HepG2 (cell line): Measurements from ENCODE around the gene NME2. TPM values are rescaled to one million over a fixed set of nuclear protein-coding genes. Genes with fewer than 3 reads are reported as not detected.

Experiments used
- ATAC-seq: fragments of 200-7000 bp; cut with Tn5 transposase; 3 replicates; pipeline ENCODE4 v1.9.1; 2020; ENCODE audit warnings: mild to moderate bottlenecking, moderate library complexity
- BruUV-seq: library from RNA; stranded (reverse); fragments of 400-500 nt; replicated peaks from 2 replicates; lab custom pipeline; 2021; lab: Mats Ljungman, UMichigan
- CTCF ChIA-PET: fragments of 300-600 bp; formaldehyde crosslinking; extraction: SDS; loops from one replicate; lab custom pipeline; 2021; ENCODE audit warnings: low total read pairs, inconsistent platforms, low intra/inter-chr PET ratio; lab: Yijun Ruan, JAX
- POLR2A ChIA-PET: fragments of 350-600 bp; sonication (Branson Sonifier 250); formaldehyde crosslinking; loops from one replicate; lab custom pipeline; 2020; ENCODE audit warnings: antibody characterized with exemption, inconsistent platforms; lab: Yijun Ruan, JAX
- DNase-seq: peaks from one replicate; pipeline ENCODE4 v3.0.0-alpha.2; 2015; ENCODE audit warnings: low spot score
- FAIRE-seq: peaks from 3 replicates; lab custom pipeline; 2011; peaks lifted over from hg19 to GRCh38; lab: Jason Lieb, UNC
- H2AFZ ChIP-seq: one replicate; pipeline ENCODE4 v1.6.1; 2011; ENCODE audit warnings: low read length, inconsistent platforms
- H3K27ac ChIP-seq: fragments of 300-600 bp; 3 replicates; pipeline ENCODE4 v1.8.0; 2011; ENCODE audit warnings: mixed run types, mild to moderate bottlenecking, mixed read lengths, low read length, inconsistent platforms; ENCODE audit not compliant: insufficient read depth; ENCODE audit errors: extremely low read length
- H3K27me3 ChIP-seq, 2 experiments: fragments of 200-600 bp in 1 of 2; 2 replicates in 1 of 2; 3 replicates in 1 of 2; pipeline versions ENCODE4 v1.6.0 to v1.8.0; 2011; ENCODE audit warnings: low read length in 2 of 2, mild to moderate bottlenecking in 2 of 2, moderate library complexity in 2 of 2, inconsistent platforms in 1 of 2; ENCODE audit not compliant: insufficient read depth in 2 of 2, control insufficient read depth in 1 of 2
- H3K36me3 ChIP-seq, 2 experiments: fragments of 200-600 bp in 1 of 2; replicated peaks in 1 of 2; 2 replicates in 1 of 2; 3 replicates in 1 of 2; pipeline versions ENCODE4 v1.5.1 to v1.8.0; 2011; ENCODE audit warnings: low read length in 2 of 2, inconsistent platforms in 1 of 2; ENCODE audit not compliant: insufficient read depth in 2 of 2, control insufficient read depth in 1 of 2
- H3K4me1 ChIP-seq: 2 replicates; pipeline ENCODE4 v1.5.1; 2012; ENCODE audit warnings: low read length, inconsistent platforms; ENCODE audit not compliant: insufficient read depth
- H3K4me2 ChIP-seq: 2 replicates; pipeline ENCODE4 v1.6.0; 2011; ENCODE audit warnings: low read depth, low read length, inconsistent platforms
- H3K4me3 ChIP-seq, 3 experiments: fragments of 200-600 bp in 1 of 3; sonication (generic), shearing (Covaris generic) in 1 of 3; replicated peaks in 1 of 3; 2 replicates each; pipeline ENCODE4 v1.5.1; 2011 to 2016; ENCODE audit warnings: low read length in 3 of 3, inconsistent platforms in 2 of 3, low read depth in 2 of 3, mild to moderate bottlenecking in 2 of 3, control low read depth in 1 of 3, mixed read lengths in 1 of 3; ENCODE audit not compliant: insufficient read depth in 1 of 3
- H3K79me2 ChIP-seq: one replicate; pipeline ENCODE4 v1.6.1; 2011; ENCODE audit warnings: low read length, inconsistent platforms; ENCODE audit not compliant: insufficient read depth
- H3K9ac ChIP-seq: 2 replicates; pipeline ENCODE4 v1.6.0; 2011; ENCODE audit warnings: mild to moderate bottlenecking, low read depth, low read length, inconsistent platforms; ENCODE audit not compliant: insufficient read depth
- H3K9me3 ChIP-seq: 2 replicates; pipeline ENCODE4 v1.5.1; 2012; ENCODE audit warnings: mild to moderate bottlenecking, low read length
- H4K20me1 ChIP-seq: 2 replicates; pipeline ENCODE4 v1.6.0; 2011; ENCODE audit warnings: inconsistent platforms, mild to moderate bottlenecking, low read length, moderate library complexity; ENCODE audit not compliant: insufficient read depth
- CHD2 ChIP-seq: IDR thresholded peaks from 2 replicates; pipeline ENCODE4 v1.6.1; 2011; ENCODE audit warnings: low read depth, low read length, improper control_type of control experiment
- FOSL2 ChIP-seq: sonication (generic); formaldehyde crosslinking; IDR thresholded peaks from 2 replicates; pipeline ENCODE4 v1.4.0; 2020; ENCODE audit warnings: missing genetic modification reagents
- FOXM1 ChIP-seq: sonication (generic); formaldehyde crosslinking; IDR thresholded peaks from 2 replicates; pipeline ENCODE4 v1.5.0; 2020; ENCODE audit warnings: missing genetic modification reagents
- GTF2F1 ChIP-seq: fragments of 150-350 bp; IDR thresholded peaks from 2 replicates; pipeline ENCODE4 v1.6.1; 2014; ENCODE audit warnings: low read length
- MZF1 ChIP-seq: sonication (generic); formaldehyde crosslinking; IDR thresholded peaks from 2 replicates; pipeline ENCODE4 v1.8.1; 2023; ENCODE audit warnings: mild to moderate bottlenecking, missing genetic modification reagents, borderline replicate concordance
- ONECUT2 ChIP-seq: sonication (generic); formaldehyde crosslinking; IDR thresholded peaks from 2 replicates; pipeline ENCODE4 v1.4.0; 2020; ENCODE audit warnings: missing genetic modification reagents
- SRY ChIP-seq: sonication (generic); formaldehyde crosslinking; IDR thresholded peaks from 2 replicates; pipeline ENCODE4 v1.8.0; 2022; ENCODE audit warnings: mild to moderate bottlenecking, missing genetic modification reagents
- YY1 ChIP-seq: IDR thresholded peaks from 2 replicates; pipeline ENCODE4 v1.6.1; 2011; ENCODE audit warnings: low read length, low read depth, moderate library complexity, mild to moderate bottlenecking; ENCODE audit not compliant: insufficient read depth, insufficient replicate concordance
- ZBTB20 ChIP-seq: sonication (generic); formaldehyde crosslinking; IDR thresholded peaks from 2 replicates; pipeline ENCODE4 v1.8.1; 2023; ENCODE audit warnings: missing genetic modification reagents, low read depth, mild to moderate bottlenecking, borderline replicate concordance
- ZBTB34 ChIP-seq: sonication (generic); formaldehyde crosslinking; IDR thresholded peaks from 2 replicates; pipeline ENCODE4 v1.8.0; 2022; ENCODE audit warnings: mild to moderate bottlenecking, missing genetic modification reagents
- ZNF430 ChIP-seq: sonication (generic); formaldehyde crosslinking; IDR thresholded peaks from 2 replicates; pipeline ENCODE4 v1.9.0; 2021; ENCODE audit warnings: mild to moderate bottlenecking, missing genetic modification reagents
- ZNF639 ChIP-seq: conservative IDR thresholded peaks from 2 replicates; pipeline ENCODE4 v1.6.1; 2018; ENCODE audit warnings: missing genetic modification reagents
- ZNF740 ChIP-seq: sonication (generic); formaldehyde crosslinking; IDR thresholded peaks from 2 replicates; pipeline ENCODE4 v1.4.0; 2020; ENCODE audit warnings: missing genetic modification reagents
- WGBS: methylation state at CpG from one replicate; pipeline ENCODE4 v1.1.6; 2017; ENCODE audit warnings: low lambda C conversion rate; 5-methylcytosine and 5-hydroxymethylcytosine counted together
- in situ Hi-C: cut with HindIII; loops from 2 replicates; pipeline ENCODE4 v1.10.0; 2017; ENCODE audit warnings: low pct_unique_long_range_greater_than_20kb; ENCODE audit not compliant: extremely low pct_ligation_motif_present
- intact Hi-C: fragments of 100-400 bp; cut with micrococcal nuclease; formaldehyde crosslinking; loops from one replicate; pipeline ENCODE4 v1.10.0; 2022; ENCODE audit not compliant: unreplicated experiment
- polyA plus RNA-seq, 8 experiments: library from polyadenylated mRNA; depleted of rRNA in 3 of 8; stranded (reverse) in 7 of 8; unstranded in 1 of 8; fragments of >200 nt; fragmentation: Illumina TruSeq in 4 of 8; extraction: Trizol in 4 of 8; gene quantifications; 2 replicates each; pipeline versions ENCODE4 v1.2.1 to v1.2.3, GENCODE V29; 2011 to 2016; ENCODE audit warnings: low read depth in 4 of 8, missing spikeins in 1 of 8, mixed read lengths in 1 of 8; ENCODE audit not compliant: insufficient read depth in 1 of 8
- total RNA-seq, 5 experiments: library from RNA; depleted of rRNA; stranded (reverse); fragments of >200 nt; fragmentation: Illumina TruSeq; extraction: Trizol; gene quantifications; 2 replicates each; pipeline ENCODE4 v1.2.3, GENCODE V29; 2016; ENCODE audit warnings: low read depth in 1 of 5

NME2 gene
- total and polyA plus RNA-seq, 2 of the 13 experiments (the other 11 are each of a cell fraction or from before 2014, with no cell fraction given) = 790 to 1,213 TPM

- TF ChIP-seq ZBTB34 (CRISPR knock-in tag) = no peak
- TF ChIP-seq FOSL2 (CRISPR knock-in tag) = peak; percentile 96
- TF ChIP-seq ZNF740 (CRISPR knock-in tag) = peak; percentile 92
- TF ChIP-seq YY1 = peak; percentile 88
- 0 out of 2 replicates have a peak, but pooled peaks have one; percentile 65 for TF ChIP-seq MZF1
Measured at GRCh38 chr17:51153210-51154072, 12.8 kb upstream of the NME2 start, which contains the start of gene NME1 (continued).

- H3K9me3 ChIP-seq = no peaks in the 10 kb centered on the region
- peaks cover 46% of the 10 kb centered on the region for H3K4me1 ChIP-seq
- peak overlapping the region; percentile 88 for H3K9ac ChIP-seq
- no peak for DNase-seq
- TF ChIP-seq ZNF639 = no peak
- 0 out of 2 replicates have a peak, but pooled peaks have one; percentile 26 for TF ChIP-seq GTF2F1
- peak; percentile 16; the same call in 1 of the 2 replicates for TF ChIP-seq ZNF430 (CRISPR knock-in tag)
- TF ChIP-seq ZBTB20 (CRISPR knock-in tag) = 0 out of 2 replicates have a peak, but pooled peaks have one; percentile 18
- TF ChIP-seq ONECUT2 (CRISPR knock-in tag) = no peak
- TF ChIP-seq CHD2 = no peak
- 0 out of 2 replicates have a peak, but pooled peaks have one; percentile 57 for TF ChIP-seq FOXM1 (CRISPR knock-in tag)
- TF ChIP-seq SRY (CRISPR knock-in tag) = 0 out of 2 replicates have a peak, but pooled peaks have one; percentile 11
- TF ChIP-seq, all 625 proteins: peak for 5
- POLR2A ChIA-PET = interaction anchor here (0.9 to 4.1 kb wide), 3 partner anchors 10 to 33 kb away, joined by 3 to 43 read pairs (median 13); partner anchors contain the start of genes NME2 and SPAG9
- FAIRE-seq (no peak), ATAC-seq (peak; percentile 5)
- intact Hi-C loops (no loop called here), in situ Hi-C loops (loop anchor here (5.0 kb wide), 1 partner anchor 152 kb away; no protein-coding TSS in a partner anchor)
- WGBS = under 1% methylated on average over 6 of the region's 6 CpGs
- TSS peak; percentile 55 for BruUV-seq
- Histone ChIP-seq H4K20me1 (no peaks in the 10 kb centered on the region), H2AFZ (peak overlapping the region; percentile 7), H3K36me3 (peaks cover 9 to 34% of the 10 kb centered on the region in 2 experiments), H3K79me2 (peaks cover 53% of the 10 kb centered on the region), H3K27me3 (no peaks in the 10 kb centered on the region; a peak in 1 of 5 replicates), H3K27ac (peak overlapping the region; percentile 76), H3K4me2 (peak overlapping the region; percentile 83), H3K4me3 (peak overlapping the region; percentile 81 to 94 (median 84))
- CTCF ChIA-PET = interaction anchor here (3.3 kb wide), 1 partner anchor 154 kb away, joined by 38 read pairs; no protein-coding TSS in a partner anchor
Measured at GRCh38 chr17:51154176-51154575, 12.0 kb upstream of the NME2 start.
